Measurements from ENCODE around the gene CSTB.

Gene CSTB

DNA sequence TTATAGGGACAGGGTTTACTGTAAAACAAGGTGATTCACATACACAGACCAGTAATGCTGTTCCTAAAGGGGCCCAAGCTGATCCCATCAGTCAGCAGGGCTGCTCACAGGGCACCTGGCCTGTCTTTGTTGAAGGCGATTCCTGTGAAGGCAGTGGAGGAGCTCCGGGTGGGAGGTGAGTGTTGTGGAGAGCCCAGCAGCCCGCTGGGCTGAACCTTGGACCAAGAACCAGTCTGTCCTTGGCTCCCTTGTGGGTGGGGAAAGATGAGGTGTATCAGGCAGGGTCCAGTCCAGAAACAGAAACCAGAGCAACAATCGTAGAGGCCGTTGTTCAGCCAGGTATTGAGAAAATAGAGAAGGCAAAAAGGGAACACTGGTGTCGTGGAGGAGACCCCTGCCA, 44.6 kb downstream of the CSTB start:
- DNase-seq (ENCODE audit: low read depth in 1 of 2, low spot score in 1 of 2): no peak
- no peak for TF ChIP-seq JUND (IDR thresholded peaks at IDR 0.05; ENCODE audit: low read depth)
- in situ Hi-C loops (cut with HindIII; ENCODE audit: low pct_unique_long_range_greater_than_20kb, low sequenced_read_pairs): no loop called here

DNA sequence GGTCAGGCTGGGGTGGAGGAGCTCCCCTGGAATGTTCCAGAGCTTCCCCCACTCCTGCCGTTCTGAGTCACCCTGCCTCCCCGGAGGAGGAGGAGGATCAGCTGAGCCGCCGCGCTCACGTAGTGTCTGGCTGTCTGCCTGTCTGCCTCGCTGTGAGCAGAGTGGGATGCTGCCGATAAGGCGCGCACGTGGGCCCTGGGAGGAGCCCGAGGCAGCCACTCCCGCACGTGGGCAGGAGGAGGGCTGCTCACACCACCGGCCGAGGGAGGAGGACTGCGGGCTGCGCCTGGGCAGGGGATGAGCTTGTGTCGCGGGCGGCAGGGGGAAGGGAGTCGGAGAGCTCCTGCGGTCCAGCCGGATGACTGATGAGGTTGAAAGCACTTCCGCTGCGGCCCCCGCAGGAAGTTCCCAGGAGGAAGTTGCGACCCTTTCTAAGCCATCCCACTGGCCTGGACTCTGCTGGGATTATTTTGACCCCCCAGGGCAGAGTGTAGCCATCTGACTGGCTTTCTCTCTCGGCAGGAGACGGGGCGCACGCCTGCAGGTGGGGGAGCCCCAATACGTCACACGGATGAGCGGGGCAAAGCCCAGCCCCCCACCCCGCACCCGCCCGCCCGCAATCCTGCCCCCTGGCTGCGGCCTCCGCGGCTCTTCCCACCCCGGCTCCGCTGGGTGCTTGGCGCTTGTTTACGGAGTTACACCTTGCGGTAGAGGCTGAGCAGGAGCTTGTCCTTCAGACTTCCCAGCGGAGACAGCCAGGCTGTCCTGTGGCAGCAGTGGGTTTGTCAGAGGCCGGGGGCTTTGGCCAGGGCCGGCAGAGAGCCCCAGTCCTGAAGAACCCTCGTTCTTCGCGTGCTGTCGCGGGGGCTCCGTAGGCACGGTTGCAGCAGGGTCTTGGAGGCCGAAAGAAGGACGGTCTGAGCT, 47.4 kb downstream of the CSTB start:
- in situ Hi-C loops (cut with HindIII; ENCODE audit: low pct_unique_long_range_greater_than_20kb, low sequenced_read_pairs): no loop called here
- DNase-seq (ENCODE audit: low read depth in 1 of 2, low spot score in 1 of 2): no peak
- no peak for TF ChIP-seq JUND (IDR thresholded peaks at IDR 0.05; ENCODE audit: low read depth)

DNA sequence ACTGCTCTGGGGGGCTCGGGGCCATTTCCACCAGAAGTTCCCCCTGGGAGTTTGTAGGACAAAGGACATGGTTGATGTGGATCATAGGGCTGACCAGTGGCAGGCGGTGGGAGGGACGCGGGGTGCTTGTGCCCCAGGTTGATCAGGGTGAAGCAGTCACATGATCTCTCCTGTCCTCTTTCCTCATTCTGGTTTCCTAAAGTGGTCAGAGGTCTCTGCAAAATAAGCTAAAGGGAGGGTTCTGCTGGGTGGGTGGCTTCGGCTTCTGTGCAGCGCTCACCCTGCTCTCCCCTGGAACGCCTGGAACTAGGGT, 48.0 kb downstream of the CSTB start:
- no peak for DNase-seq (ENCODE audit: low read depth in 1 of 2, low spot score in 1 of 2)
- in situ Hi-C loops (cut with HindIII; ENCODE audit: low pct_unique_long_range_greater_than_20kb, low sequenced_read_pairs): no loop called here
- TF ChIP-seq JUND (IDR thresholded peaks at IDR 0.05; ENCODE audit: low read depth): no peak

DNA sequence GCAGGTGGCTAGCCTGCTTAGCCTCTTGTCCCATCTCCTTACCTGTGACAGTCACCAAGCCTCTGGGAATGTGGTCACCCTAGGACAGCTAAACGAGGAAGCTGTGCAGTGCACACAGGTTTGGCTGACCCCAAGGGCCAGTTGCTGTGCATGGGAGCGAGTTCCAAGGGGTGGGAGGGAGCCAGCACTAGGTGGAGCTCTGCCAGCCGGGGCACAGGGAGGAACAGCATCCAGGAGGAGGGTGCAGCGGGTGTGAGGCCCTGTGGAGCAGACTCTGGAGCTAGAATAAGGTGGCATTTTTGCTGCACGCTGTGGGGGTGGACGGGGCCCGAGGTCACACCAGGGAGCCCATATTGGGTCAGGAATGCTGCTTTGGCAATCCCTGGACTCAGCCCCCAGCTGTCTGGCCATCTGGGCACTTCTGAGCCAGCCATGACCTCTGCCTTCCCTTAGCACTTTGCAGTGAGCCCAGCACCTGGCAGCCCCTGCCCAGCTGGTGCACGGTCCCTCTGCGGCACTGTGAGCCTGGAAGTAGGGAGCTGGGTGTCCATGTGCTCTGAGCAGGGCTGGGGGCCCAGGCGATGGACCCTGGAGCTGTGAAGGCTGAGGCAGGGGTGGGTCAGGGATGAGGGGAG, 48.5 kb downstream of the CSTB start:
- DNase-seq (ENCODE audit: low read depth in 1 of 2, low spot score in 1 of 2): peak in 1 of 2 experiments; percentile 62
- no peak for TF ChIP-seq JUND (IDR thresholded peaks at IDR 0.05; ENCODE audit: low read depth)
- in situ Hi-C loops (cut with HindIII; ENCODE audit: low pct_unique_long_range_greater_than_20kb, low sequenced_read_pairs): no loop called here

GRCh38 chr21:43726686-43727518, 49.2 kb downstream of the CSTB start:
- in situ Hi-C loops (cut with HindIII; ENCODE audit: low pct_unique_long_range_greater_than_20kb, low sequenced_read_pairs): no loop called here
- TF ChIP-seq JUND (IDR thresholded peaks at IDR 0.05; ENCODE audit: low read depth): no peak
- no peak for DNase-seq (ENCODE audit: low read depth in 1 of 2, low spot score in 1 of 2)
